HUES64 (cell line): Measurements from ENCODE around the gene ACKR2.

Experiments used
- H3K27ac ChIP-seq: 2 replicates; pipeline ENCODE4 v1.7.0; 2013; ENCODE audit warnings: low read depth, low read length, inconsistent platforms
- H3K27me3 ChIP-seq: 2 replicates; pipeline ENCODE4 v1.6.1; 2013; ENCODE audit warnings: mild to moderate bottlenecking, low read length; ENCODE audit not compliant: insufficient read depth
- H3K36me3 ChIP-seq: 2 replicates; pipeline ENCODE4 v1.6.1; 2013; ENCODE audit warnings: mild to moderate bottlenecking, low read length; ENCODE audit not compliant: insufficient read depth
- H3K4me1 ChIP-seq: 2 replicates; pipeline ENCODE4 v1.6.1; 2013; ENCODE audit warnings: mild to moderate bottlenecking, low read length, moderate library complexity; ENCODE audit not compliant: insufficient read depth
- H3K4me3 ChIP-seq: 2 replicates; pipeline ENCODE4 v1.5.1; 2013; ENCODE audit warnings: mild to moderate bottlenecking, low read length, moderate library complexity
- H3K9ac ChIP-seq: 2 replicates; pipeline ENCODE4 v1.6.1; 2013; ENCODE audit warnings: mild to moderate bottlenecking, low read depth, low read length
- H3K9me3 ChIP-seq: 2 replicates; pipeline ENCODE4 v1.6.1; 2013; ENCODE audit warnings: low read depth, low read length; ENCODE audit not compliant: insufficient read depth
- WGBS: fragments of 150-250, 120-280 bp; methylation state at CpG from one replicate; pipeline ENCODE4 v1.1.7; 2013; ENCODE audit warnings: missing lambda C conversion rate; 5-methylcytosine and 5-hydroxymethylcytosine counted together

The ACKR2 gene

DNA sequence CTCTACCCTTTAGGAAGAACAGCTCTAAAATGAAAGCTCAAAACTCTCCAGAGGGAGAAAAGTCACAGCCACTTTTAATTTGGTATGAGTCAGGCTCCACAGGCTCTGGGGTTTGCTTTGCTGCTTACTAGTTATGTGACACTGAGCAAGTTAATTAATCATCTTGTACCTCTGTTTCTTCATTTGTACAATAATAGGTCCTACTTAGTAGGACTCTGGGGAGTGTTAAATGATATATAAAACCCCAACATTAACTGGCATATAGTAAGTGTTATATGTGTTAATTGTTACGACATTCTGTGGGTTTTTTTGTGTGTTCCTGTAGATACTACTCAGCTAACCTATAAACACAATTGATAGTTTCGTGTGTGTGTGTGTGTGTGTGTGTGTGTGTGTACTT is 6.6 kb downstream of the ACKR2 start:
- H3K27ac ChIP-seq = no peak overlapping the region
- no CpG with 5 or more reads among the region's 2 CpGs for WGBS

DNA sequence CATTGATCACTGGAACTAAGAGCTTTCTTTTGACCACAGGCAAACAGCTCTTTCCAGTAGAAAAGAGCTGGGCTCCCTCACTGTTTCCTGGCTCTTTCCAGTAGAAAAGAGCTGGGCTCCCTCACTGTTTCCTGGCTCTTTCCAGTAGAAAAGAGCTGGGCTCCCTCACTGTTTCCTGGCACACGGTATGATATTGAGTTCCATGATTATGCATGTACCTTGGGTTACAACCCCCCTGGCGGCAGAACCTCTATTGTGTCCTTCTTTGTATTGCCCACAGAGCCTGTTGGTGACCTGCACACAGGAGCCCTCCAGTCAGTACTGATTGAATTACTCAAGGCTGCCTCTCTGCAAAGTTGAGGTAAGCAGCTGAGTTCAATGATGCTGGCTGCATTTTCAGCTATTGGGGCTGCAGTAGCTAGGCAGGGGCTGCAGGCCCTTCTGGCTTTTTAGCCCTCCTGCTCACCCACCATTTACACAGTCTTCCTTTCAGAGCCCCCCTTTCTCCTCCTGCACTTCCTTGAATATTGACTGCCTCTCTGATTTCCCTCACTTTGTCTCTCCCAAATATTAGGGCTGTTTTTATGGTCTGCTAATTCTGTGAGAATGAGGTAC is 10.2 kb downstream of the ACKR2 start:
- no peak overlapping the region for H3K9ac ChIP-seq
- H3K9me3 ChIP-seq = no peaks in the 10 kb centered on the region; the same call in 1 of the 2 replicates
- H3K4me1 ChIP-seq = no peaks in the 10 kb centered on the region
- WGBS = 48% methylated on average over 2 of the region's 2 CpGs
- no peak overlapping the region for H3K4me3 ChIP-seq
- no peak overlapping the region for H3K27ac ChIP-seq
- H3K27me3 ChIP-seq = no peaks in the 10 kb centered on the region
- H3K36me3 ChIP-seq = no peaks in the 10 kb centered on the region

More for the DNA sequence above, 6.6 kb downstream of the ACKR2 start:
- Histone ChIP-seq H3K4me3 (no peak overlapping the region), H3K27me3 (no peaks in the 10 kb centered on the region), H3K36me3 (no peaks in the 10 kb centered on the region), H3K9ac (no peak overlapping the region), H3K9me3 (no peaks in the 10 kb centered on the region), H3K4me1 (no peaks in the 10 kb centered on the region)

DNA sequence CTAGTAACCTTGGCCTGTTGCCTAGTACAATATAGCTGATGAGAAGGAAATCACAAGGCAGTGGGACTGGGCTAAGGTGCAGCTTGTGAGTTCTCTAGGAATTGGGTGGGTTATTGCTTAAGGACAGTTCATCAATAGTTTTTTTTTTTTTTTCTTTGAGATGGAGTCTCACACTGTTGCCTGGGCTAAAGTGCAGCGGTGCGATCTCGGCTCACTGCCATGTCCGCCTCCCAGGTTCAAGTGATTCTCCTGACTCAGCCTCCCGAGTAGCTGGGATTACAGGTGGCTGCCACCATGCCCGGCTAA is 11.5 kb downstream of the ACKR2 start:
- H3K9me3 ChIP-seq = no peaks in the 10 kb centered on the region; the same call in 1 of the 2 replicates
- no peak overlapping the region for H3K9ac ChIP-seq
- no peak overlapping the region for H3K4me3 ChIP-seq
- H3K27ac ChIP-seq = no peak overlapping the region
- no peaks in the 10 kb centered on the region for H3K27me3 ChIP-seq
- WGBS = 88% methylated on average over 6 of the region's 6 CpGs
- H3K36me3 ChIP-seq = no peaks in the 10 kb centered on the region
- H3K4me1 ChIP-seq = no peaks in the 10 kb centered on the region

DNA sequence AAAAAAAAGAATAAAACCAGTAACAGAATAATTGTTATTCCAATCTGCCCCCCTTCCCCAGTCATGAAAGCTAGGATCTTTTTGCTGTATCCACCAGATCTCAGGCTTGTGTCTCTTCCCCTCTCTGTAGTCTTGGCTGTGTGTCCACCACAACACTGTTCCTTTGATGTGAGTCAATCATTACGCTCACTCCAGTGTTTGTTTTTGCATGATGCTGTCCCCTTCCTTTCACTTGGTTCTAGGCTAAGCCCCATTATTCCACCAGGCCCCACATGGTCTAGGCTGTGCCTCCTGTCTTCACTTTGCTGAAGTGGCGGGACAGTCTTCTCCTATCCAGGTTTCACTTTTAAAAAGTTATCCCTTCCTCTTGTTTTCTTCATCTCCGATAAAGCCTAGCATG is 13.6 kb downstream of the ACKR2 start:
- Histone ChIP-seq H3K9ac (no peak overlapping the region), H3K36me3 (no peaks in the 10 kb centered on the region), H3K27me3 (no peaks in the 10 kb centered on the region), H3K4me1 (no peaks in the 10 kb centered on the region), H3K4me3 (no peak overlapping the region), H3K27ac (no peak overlapping the region), H3K9me3 (no peaks in the 10 kb centered on the region; the same call in 1 of the 2 replicates)
- WGBS = 93% methylated on average over 3 of the region's 3 CpGs

DNA sequence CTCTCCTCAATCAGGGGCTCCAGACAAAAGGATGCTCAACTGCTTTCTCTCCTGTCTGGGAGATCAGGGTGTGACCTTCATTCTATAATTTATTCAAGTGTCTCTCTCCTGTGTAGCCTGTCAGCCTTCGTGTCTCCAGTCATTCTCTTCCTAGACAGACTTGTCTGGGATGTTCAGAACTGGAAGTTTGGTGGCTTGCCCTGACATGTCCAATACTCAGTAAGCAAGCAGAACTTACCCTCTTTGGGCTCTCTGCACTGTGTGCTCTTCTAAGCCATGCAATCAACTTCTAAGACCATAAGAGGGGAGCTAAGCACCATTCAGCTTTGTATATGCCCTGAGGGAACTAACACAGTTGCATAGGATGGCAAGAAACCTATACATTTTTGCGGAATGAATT is 14.1 kb downstream of the ACKR2 start:
- WGBS = 83% methylated on average over 2 of the region's 2 CpGs
- H3K9me3 ChIP-seq = no peaks in the 10 kb centered on the region; the same call in 1 of the 2 replicates
- H3K9ac ChIP-seq = no peak overlapping the region
- no peaks in the 10 kb centered on the region for H3K4me1 ChIP-seq
- H3K36me3 ChIP-seq = no peaks in the 10 kb centered on the region
- H3K27ac ChIP-seq = no peak overlapping the region
- H3K4me3 ChIP-seq = no peak overlapping the region
- no peaks in the 10 kb centered on the region for H3K27me3 ChIP-seq

DNA sequence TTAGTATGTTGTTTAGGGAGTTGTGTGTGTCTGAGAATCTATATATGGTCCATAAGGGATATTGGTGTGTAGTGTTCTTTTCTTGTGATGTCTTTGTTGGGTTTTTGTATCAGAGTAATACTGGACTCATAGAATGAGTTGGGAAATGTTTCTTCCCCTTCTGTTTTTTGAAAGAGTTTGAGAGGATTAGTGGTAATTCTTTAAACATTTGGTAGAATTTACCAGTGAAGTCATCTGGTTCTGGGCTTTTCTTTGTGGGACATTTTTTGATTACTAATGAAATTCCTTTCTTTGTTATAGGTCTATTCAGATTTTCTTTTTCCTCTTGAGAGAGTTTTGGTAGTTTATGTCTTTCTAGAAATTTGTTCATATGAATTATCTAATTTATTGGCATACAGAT is 16.9 kb downstream of the ACKR2 start:
- no peak overlapping the region for H3K4me3 ChIP-seq
- H3K9me3 ChIP-seq = no peaks in the 10 kb centered on the region; the same call in 1 of the 2 replicates
- H3K4me1 ChIP-seq = peaks cover 8% of the 10 kb centered on the region
- H3K27ac ChIP-seq = no peak overlapping the region
- no peaks in the 10 kb centered on the region for H3K36me3 ChIP-seq
- no peaks in the 10 kb centered on the region for H3K27me3 ChIP-seq
- no peak overlapping the region for H3K9ac ChIP-seq

DNA sequence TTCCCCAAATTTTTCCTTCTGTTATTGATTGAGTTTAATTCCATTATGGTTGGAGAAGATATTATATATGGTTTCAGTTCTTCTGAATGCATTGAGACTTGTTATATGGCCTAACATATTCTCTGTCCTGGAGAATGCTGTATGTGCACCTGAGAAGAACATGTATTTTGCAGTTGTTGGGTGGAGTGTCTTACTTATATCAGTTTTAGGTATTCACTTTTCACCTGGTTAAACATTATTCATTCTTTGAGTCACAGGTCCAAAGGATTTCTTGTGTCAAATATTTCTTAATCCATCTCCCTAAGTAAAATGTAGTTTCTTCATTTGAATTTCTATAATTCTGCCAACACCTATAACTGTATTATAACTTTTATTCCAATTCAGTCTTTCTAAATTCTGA is 17.8 kb downstream of the ACKR2 start:
- Histone ChIP-seq H3K4me3 (no peak overlapping the region), H3K27ac (no peak overlapping the region), H3K9me3 (no peaks in the 10 kb centered on the region; the same call in 1 of the 2 replicates), H3K36me3 (no peaks in the 10 kb centered on the region), H3K4me1 (peaks cover 8% of the 10 kb centered on the region), H3K9ac (no peak overlapping the region), H3K27me3 (no peaks in the 10 kb centered on the region)

DNA sequence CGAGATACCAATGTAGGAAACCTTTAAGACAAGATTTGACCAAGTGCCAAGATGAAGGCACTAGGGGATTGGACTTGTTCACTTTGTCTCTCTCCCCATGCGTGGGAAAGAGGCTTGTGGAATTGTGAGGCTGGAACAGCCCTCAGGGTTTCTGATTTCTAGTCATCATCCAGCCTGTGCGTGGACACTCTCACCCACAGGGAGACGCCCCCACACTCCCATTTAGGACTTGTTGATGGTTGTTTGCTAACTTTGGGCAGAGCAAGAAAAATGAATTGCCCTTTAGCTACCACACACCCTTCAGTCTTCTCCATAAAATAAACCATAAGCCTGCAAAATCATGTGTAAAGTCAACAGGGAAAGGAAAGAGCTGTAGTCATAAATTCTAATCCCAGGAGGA is 18.4 kb downstream of the ACKR2 start:
- H3K27me3 ChIP-seq = no peaks in the 10 kb centered on the region
- peaks cover 8% of the 10 kb centered on the region for H3K4me1 ChIP-seq
- no peaks in the 10 kb centered on the region; the same call in 1 of the 2 replicates for H3K9me3 ChIP-seq
- no peaks in the 10 kb centered on the region for H3K36me3 ChIP-seq
- no peak overlapping the region for H3K4me3 ChIP-seq
- no peak overlapping the region for H3K27ac ChIP-seq
- 85% methylated on average over 4 of the region's 4 CpGs for WGBS
- H3K9ac ChIP-seq = no peak overlapping the region

DNA sequence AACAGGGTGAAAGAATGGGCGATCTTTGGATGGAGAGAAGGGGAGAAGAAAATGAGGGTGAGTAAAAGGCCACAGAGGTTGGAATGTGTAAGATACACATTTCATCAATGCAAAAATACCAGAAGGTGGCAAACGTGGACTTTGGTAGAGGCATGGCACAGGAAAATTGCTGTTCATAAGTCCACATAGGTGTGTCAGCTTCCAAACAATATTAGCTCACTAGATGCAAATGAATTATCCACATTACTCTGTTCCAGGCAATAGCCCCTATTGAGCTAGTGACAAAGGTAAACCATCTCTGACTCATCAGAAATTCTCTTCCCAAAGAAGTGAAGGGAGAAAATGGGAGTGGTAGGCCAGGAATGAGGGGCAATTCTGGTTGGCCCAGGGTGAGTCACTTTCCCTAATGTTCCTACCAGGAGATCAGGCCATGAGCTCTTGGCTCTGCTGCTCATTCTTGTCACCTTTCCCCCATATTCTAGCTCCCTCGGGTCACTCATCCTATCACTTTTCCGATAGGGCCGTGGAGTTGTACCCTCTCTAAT is 19.9 kb downstream of the ACKR2 start:
- no peak overlapping the region for H3K27ac ChIP-seq
- H3K4me3 ChIP-seq = no peak overlapping the region
- 93% methylated on average over 5 of the region's 5 CpGs for WGBS

DNA sequence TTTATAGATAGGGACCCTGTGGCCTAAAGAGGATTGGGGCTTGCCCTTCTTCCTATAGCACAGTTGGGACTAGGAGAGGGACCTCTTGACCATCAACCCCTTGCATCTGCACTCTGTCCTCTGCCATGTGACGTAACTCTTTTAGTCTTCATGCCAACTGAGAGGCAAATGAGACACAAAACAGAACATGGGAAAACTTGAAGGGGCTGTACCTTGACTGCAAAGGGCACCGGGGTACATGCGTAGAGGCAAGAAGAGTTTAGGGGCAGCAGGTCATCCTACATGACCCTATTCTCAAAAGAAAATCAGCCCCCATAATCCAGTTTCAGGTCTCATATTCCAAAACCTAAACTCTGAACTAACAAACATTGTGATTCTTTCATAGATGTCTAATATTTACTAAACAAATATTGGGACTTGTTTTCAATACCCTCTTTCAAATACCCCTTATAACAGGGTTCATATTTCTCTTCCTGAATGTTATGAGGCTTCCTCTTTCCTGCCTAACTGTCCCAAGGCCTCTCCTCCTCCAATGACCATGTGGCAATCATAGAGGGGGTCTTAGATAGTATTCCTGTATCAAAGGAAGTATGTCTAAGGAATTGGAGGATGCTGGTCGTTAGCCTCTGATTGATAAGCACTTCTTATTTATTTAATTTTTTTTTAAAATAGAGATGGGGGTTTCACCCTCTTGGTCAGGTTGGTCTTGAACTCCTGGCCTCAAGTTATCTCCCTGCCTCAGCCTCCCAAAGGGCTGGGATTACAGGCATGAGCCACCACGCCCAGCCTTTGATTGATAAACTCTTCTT is 20.6 kb downstream of the ACKR2 start:
- WGBS = 85% methylated on average over 4 of the region's 5 CpGs
- no peaks in the 10 kb centered on the region for H3K27me3 ChIP-seq
- H3K4me1 ChIP-seq = peaks cover 8% of the 10 kb centered on the region
- H3K36me3 ChIP-seq = no peaks in the 10 kb centered on the region
- no peak overlapping the region for H3K9ac ChIP-seq
- H3K4me3 ChIP-seq = no peak overlapping the region
- no peaks in the 10 kb centered on the region for H3K9me3 ChIP-seq
- no peak overlapping the region for H3K27ac ChIP-seq

More for the DNA sequence above, 19.9 kb downstream of the ACKR2 start:
- Histone ChIP-seq H3K4me1 (peaks cover 8% of the 10 kb centered on the region), H3K9me3 (no peaks in the 10 kb centered on the region; the same call in 1 of the 2 replicates), H3K27me3 (no peaks in the 10 kb centered on the region), H3K36me3 (no peaks in the 10 kb centered on the region), H3K9ac (no peak overlapping the region)

DNA sequence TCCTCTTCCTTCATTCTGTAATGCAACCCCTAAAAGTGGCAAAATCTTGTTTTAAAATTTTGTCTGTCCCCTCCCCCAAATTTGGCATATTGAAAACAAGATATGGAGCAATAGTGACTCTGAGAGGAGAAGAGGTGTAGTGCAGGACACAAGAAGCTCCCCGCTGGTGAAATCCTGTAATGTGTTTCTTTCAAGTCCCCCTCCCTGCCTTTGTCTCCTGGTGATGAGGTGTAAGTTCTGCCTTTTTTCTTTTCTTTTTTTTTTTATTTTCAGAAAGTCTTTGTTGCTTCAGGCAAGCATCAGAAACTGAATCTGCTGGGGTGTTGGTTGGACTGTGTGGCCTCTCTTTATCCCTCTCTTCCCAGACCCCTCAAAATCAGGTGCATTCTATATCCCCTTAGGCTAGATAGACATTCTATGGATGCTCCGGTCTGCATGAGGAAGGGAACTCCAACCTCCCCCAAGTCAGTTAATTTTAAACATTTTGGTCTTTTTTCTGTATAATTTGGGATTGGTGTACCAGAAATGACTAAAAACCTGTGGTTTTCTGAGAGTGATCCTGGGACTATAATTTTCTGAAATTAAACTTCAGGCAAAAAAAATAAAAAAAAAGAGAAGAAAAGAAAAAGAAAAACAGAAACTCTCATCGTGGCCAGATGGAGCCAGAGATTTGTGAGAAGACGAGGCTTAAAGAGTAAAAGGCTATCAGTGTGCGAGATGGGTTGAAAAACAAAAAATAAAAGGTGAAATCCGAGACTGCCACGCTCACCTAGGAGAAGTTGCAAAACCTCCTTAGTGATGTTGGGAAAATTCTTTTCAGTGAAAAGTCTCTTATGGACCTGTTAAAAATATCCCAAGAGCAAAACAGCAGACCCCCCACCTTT is 21.4 kb downstream of the ACKR2 start:
- Histone ChIP-seq H3K27ac (no peak overlapping the region), H3K4me3 (no peak overlapping the region), H3K9me3 (no peaks in the 10 kb centered on the region), H3K9ac (no peak overlapping the region), H3K27me3 (no peaks in the 10 kb centered on the region), H3K4me1 (peaks cover 8% of the 10 kb centered on the region), H3K36me3 (no peaks in the 10 kb centered on the region)
- 44% methylated on average over 6 of the region's 7 CpGs for WGBS
